Stimulated activated CD8-positive, alpha-beta memory T cell treated with anti-CD3 and anti-CD28 coated beads, Interleukin-4, amount 100 ng/mL, for 1 hour (primary cell): ENCODE data around the gene NKX2-3.

ENCODE experiments used
- DNase-seq, 2 donors: peaks; one replicate each; pipeline ENCODE4 v3.0.0-alpha.2; 2020; ENCODE audit warnings: low read depth in 2 of 2, low spot score in 1 of 2

Gene NKX2-3

GRCh38 chr10:99532687-99533495, at the start of gene NKX2-3:
TSS of gene NKX2-3 (plus strand) at chr10:99532942. CDS start at chr10:99533132, 190 bp downstream.
- no peak for DNase-seq

DNA sequence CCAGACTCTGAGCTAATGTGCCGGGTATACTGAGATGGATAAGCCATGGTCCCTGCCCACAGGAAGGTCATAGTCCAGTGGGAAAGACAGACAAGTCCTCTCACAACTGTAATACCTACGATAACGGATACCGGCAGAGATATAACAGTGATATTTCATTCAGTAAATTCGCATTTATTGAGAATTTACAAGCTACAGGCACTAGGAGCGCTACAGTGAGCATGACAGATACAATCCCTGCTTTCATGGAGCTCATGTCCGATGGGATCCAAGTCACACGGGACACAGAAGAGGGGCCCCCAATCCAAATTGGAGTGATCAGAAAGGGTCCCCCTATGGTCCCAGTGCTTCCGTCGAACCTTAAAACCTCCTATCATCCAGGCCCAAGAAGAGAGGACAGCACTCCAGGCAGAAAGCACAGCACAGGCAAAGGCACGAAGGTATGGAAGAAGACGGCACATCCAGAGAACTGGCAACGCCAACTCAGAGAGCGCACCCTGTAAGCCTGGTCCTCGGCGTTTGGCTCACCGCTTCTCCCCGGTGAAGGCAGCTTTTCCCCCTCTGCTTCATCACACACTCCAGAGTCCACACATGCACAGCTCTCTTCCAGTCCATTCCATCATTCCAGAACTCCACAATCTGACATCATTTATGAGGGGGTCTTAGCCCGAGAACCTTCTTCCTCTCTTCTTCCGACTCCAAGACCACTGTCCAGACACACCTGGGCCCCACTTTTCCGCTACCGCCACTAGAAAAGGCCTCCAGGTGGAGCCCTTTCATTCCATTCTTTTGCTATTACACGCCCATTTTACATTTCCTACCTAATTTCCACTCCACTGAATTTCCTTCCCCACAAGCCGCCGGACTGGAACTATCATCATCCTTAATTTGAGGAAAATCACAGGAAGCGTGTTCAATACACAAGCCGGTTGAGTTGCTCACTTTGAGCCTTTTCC, 47.8 kb upstream of the NKX2-3 start:
- no peak for DNase-seq

DNA sequence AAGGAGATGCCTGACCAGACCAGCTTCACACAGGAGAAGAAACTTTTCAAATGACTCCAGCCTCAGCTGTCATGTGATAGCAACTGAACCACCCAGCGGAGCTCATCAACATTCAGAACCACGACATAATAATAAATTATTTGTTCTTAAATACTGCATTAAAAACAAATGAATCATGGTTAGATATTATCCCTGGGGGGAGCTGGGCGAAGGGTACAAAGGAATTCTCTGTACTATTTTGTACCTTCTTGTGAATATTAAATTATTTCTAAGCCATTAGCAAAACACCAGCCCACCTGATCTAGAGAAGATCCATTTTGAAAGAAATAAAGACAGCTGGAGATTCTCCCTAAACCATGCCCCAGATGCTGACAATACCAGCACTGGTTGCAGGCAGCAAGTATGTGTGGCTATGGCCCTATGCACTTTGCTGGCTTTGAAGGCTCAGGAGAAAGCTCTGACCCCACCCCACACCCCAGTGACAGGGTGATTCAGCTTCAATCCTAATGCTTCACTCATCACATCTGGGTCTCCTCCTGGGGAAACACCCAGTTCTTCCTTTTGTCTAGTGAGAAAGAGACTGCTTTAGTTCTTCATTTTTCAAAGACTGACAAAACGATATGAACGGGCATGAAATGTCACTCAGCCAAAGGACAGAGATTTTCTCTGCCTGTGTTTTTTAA, 45.5 kb upstream of the NKX2-3 start:
- no peak for DNase-seq

GRCh38 chr10:99489271-99489670, 43.5 kb upstream of the NKX2-3 start:
- no peak for DNase-seq

DNA sequence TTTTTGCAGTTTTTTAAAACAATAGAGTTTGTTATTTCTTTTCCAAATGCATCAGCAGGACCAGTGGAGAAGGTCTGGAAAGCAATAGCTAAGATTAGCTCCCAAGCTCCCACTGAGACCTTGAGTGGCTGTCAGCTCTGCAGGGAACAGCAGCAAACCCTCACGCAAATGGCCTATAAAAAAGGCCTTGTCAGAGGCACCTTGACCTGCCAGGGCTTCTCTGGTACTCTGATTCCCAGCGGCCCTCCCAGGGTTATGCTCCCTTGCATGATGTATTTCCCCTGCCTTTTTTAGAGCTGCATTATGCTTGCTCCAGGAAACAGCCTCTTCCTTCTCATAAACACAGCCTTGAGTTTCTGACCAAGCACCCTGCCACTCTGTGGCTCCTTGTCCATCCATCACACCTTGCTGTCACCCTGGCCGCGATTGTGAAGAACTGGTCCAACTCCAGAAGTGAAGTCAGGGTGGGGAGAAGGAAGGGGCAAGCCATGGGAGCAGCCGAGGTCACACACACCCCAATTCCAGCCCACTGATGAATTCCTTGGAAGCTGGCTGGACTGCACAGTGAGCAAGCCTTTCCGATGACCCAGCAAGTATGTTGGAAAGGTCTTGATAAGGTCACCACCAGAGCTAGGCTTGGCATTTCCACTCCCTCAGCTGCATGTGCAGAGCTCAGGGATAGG, 35.3 kb upstream of the NKX2-3 start:
- DNase-seq = no peak

DNA sequence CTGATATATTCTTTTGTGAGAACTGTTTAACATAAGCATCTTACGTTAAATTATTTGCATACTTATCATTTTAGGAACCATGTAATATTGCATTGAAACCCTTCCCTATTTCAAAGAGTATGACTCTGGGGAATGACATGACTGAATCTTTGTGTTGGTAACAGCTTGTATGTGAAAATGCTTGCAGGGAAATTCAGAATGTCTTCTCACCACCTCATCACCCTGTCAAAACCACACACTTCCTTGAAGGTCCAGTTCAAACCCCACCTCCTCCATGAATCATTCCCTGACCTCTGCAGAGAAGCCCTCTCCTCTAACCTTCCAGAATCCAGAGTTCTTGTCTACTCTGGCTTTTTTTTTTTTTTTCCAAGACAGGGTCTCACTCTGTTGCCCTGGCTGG, 26.3 kb upstream of the NKX2-3 start:
- DNase-seq = no peak

DNA sequence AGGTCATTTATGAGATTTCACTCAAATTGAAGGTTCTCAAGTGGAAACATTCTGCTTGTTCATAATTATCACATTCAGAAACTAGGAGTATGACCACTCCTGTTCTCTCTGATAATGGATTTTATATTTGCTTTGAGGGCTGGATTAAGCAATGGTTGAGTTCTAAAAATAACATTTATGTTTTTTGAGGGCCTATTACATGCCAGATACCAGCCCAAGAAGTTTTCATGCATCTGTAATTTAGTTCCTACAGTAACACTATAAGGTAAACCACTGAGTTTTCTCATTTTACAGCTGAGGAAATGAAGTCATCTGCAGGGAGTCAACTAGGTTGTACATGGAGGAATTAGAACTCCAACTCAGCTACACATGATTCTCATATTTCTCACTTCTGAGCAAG, 25.5 kb upstream of the NKX2-3 start:
- no peak for DNase-seq

- DNase-seq = no peak
Observed at GRCh38 chr10:99513061-99513460, 19.7 kb upstream of the NKX2-3 start.

DNA sequence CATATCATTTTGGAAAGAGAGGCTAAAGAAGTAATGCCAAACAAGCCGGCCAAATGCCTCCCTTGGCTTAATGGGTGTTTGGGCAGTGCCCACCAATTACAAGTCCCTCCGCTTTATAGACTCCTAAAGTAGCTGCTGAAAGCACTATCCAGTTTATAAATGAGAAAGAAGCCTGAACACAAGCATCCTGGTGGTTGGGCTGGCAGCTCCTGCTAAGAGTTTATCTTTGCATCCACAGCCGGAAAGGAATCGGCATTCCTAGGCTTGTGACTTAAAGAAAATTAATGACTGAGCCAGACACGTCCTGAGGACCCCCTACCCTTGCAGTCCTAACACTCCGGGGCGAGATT, 13.1 kb upstream of the NKX2-3 start:
- DNase-seq = no peak

DNA sequence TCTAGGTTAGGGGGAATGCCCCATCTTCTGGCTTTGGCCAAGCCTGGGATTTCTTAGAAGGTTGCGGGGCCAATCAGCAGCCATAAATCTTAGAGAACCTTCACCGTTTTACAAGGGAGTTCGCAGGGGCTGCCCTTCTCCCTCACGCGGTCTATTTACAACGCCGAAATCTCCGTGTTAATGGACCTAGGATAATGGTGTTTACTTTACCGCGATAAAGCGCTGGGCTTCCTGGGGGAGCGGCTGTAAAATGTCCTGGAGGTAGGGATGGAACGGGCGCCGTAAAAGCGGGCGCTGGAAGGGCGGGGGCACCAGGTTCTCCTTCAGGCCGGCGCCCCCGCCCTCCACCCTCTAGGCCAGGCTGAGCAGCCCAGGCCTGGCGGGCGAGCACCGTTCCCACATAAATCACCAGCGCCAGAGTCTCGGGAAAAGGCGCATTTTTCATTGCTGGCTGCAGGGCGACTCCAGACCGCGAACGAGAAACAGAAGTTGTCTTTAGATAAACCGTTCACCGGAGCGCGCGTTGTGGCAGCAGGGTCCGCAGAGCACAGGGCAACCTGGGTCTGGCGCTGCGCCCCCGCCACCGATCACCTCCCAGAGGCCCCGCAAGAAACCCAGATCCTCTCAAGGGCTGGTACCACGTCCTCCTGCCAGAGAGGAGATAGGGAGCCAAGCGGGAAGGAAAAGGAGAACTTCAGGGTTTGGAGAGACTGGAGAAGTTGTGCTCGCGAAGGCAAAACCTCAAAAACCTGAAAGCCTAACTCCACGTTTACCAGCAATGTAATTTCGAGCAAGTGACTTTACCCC, 12.5 kb upstream of the NKX2-3 start:
- DNase-seq = no peak

GRCh38 chr10:99520847-99521764, 11.6 kb upstream of the NKX2-3 start:
- no peak for DNase-seq

GRCh38 chr10:99521765-99522469, 10.8 kb upstream of the NKX2-3 start:
- no peak for DNase-seq

DNA sequence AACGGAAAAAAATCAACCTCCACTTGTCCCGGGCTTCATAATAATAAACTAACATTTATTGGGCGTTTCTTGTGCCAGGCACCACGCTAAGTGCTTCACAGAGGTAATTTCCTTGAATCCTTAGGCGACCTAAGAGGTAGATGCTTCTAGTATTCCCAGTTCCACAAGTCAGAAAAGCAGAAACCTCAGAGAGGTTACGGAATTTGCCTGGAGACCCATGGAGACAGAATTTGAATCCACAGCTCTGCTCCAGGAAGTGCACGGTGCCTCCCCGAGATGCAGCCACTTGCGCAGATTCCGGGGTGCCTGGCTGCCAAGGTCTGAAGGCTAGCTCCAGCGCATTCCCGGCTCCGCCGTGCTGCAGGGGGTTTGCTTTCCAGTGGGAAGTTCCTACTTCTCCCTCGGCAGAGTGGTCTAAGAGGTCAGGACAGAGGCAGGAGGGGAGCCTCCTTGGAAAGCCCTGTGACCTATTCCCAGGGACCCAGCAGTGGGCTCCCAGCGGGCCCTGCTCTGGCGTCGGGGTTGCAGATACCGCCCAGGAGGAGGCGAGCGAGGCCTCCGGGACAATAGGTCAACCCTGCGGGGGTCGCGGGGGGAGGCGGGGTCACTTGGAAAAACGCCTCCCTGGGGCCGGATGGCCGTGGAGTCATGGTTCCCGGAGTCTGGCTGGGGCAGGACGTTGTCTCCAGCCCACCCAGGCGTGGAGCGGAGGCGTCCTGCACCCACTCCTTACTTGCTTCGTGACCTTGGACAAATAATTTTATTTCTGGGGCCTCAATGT, 10.1 kb upstream of the NKX2-3 start:
- DNase-seq = no peak

DNA sequence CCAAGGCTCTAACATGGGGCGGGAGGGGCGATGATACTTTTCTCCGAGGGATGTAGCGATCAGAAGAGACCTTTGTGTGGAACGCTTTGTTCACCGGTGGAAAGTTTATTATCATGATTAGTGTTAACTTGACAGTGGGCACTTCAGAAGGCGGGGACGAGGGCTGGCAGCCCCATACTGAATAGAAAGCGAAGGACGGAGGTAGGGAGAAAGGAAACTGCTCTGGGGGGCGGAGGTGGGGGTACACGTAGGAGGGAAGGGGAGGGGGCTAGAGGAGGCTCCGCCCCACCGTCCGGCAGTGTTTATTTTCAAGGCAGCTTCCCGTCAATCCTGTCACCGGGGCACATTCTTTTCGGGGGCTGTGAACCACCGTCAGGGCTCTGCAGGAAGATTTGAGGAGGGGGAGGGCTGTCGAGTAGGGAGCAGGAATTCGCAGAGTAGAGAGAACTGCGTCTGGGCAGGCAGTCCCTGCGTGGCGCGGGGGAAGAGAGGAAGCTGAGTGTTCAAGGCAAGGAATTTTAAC, 9.4 kb upstream of the NKX2-3 start:
- DNase-seq = no peak

DNA sequence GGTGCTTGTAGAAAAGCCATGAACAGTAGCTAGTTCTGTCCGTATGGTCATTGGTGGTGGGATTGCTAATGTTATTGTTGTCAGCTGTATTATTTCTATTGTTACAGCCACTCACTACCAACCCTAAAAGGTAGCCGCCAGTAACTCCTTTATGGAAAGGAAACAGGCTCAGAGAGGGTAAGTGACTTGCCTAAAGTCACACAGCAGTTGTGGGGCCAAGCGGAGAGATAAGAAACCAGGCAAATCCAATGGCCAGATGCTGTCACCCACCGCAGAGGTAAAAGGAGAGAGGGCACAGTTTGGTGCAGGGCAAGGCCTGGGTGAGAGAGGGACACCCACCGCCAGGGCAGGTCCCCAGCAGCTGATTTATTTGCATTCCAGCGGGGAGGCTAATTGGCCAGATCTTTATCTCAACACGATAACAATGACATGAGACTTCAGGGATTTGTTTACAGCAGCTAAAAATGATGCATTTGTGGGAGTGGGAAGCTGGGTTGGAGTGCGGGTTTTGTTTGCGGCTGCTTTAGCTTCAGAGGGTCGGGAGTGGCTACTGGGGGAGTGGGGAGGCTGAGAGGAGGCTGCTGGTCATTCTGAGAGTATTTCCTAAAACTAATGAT, 8.6 kb upstream of the NKX2-3 start:
- DNase-seq = no peak

- DNase-seq = no peak
Observed at GRCh38 chr10:99524736-99525380, 7.9 kb upstream of the NKX2-3 start.

GRCh38 chr10:99525897-99526296, 6.8 kb upstream of the NKX2-3 start:
- DNase-seq = no peak
